HuH-7.5 (cell line): Measurements from ENCODE around the gene ILKAP.

Experiments
- DNase-seq: peaks from one replicate; pipeline ENCODE4 v3.0.0; 2011; ENCODE audit warnings: low spot score

ILKAP gene

GRCh38 chr2:238203094-238203972 lies at the start of gene ILKAP:
ILKAP (minus strand) TSS chr2:238203695; CDS start chr2:238203553, 142 bp downstream.
- DNase-seq = peak; percentile 98

- no peak for DNase-seq
These were observed 49.5 kb upstream of the ILKAP start for GRCh38 chr2:238252766-238253630.

- DNase-seq = no peak
These were observed 48.5 kb upstream of the ILKAP start for GRCh38 chr2:238251986-238252385.

GRCh38 chr2:238251331-238251730 lies 47.8 kb upstream of the ILKAP start:
- DNase-seq = no peak

- no peak for DNase-seq
These were observed 47.4 kb upstream of the ILKAP start for GRCh38 chr2:238250896-238251295.

GRCh38 chr2:238247841-238248453 lies 44.5 kb upstream of the ILKAP start:
- no peak for DNase-seq

GRCh38 chr2:238247002-238247822 lies 43.7 kb upstream of the ILKAP start:
- DNase-seq = no peak

GRCh38 chr2:238244151-238244550 lies 40.7 kb upstream of the ILKAP start:
- no peak for DNase-seq

- DNase-seq = no peak
These were observed 40.1 kb upstream of the ILKAP start for GRCh38 chr2:238243496-238244076.

- DNase-seq = no peak
These were observed 39.4 kb upstream of the ILKAP start for GRCh38 chr2:238242731-238243495.

GRCh38 chr2:238241970-238242369 lies 38.5 kb upstream of the ILKAP start:
- no peak for DNase-seq

GRCh38 chr2:238240757-238241711 lies 37.5 kb upstream of the ILKAP start:
- DNase-seq = peak; percentile 71

- DNase-seq = peak; percentile 97
These were observed 36.6 kb upstream of the ILKAP start, which contains the start of gene HES6 for GRCh38 chr2:238239863-238240756. HES6 (minus strand) TSS chr2:238240038; CDS start chr2:238239905, 133 bp downstream.

- no peak for DNase-seq
These were observed 36.0 kb upstream of the ILKAP start for GRCh38 chr2:238239543-238239862.

- peak; percentile 57 for DNase-seq
These were observed 35.5 kb upstream of the ILKAP start for GRCh38 chr2:238238766-238239542.

GRCh38 chr2:238238311-238238765 lies 34.8 kb upstream of the ILKAP start:
- no peak for DNase-seq

GRCh38 chr2:238237431-238238135 lies 34.1 kb upstream of the ILKAP start:
- no peak for DNase-seq
